ENCODE data around the gene CDK14. TPM values are rescaled to one million over a fixed set of nuclear protein-coding genes. Genes with fewer than 3 reads are reported as not detected.

CDK14 gene
- total RNA-seq, 5 donors from 2014 or later (not counting 1 experiment from before 2014, with no cell fraction given) = 0.86 to 6.6 (median 1.6) TPM

DNA sequence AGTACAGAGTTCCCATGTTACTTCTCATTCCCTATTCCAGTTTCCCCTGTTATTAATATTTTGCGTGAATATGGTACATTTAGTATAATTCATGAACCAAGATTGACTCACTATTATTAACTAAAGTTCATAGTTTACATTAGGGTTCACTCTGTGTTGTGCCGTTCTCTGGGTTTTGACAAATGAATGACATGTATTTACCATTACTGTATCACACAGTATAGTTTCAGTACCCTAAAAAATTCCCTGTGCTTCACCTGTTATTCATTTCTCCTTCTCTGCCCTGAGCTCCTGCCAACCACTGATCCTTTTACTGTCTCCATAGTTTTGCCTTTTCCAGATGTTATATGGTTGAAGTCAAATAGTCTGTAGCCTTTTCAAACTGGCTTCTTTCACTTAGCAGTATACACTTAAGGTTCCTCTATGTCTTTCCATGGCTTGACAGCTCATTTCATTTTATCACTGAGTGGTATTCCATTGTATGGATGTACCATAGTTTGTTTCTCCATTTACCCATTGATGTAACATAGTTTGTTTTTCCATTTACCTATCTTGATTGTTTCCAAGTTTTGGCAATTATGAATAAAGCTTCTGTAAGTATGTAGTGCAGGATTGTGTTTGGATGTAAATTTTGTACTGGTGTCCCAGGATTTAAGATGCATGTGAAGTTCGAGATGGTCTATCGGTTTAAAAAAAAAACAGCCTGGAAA lies 58.8 kb downstream of the CDK14 start:
- H3K36me3 Mint-ChIP-seq = no peaks in the 10 kb centered on the region
- H3K4me1 Mint-ChIP-seq = no peaks in the 10 kb centered on the region
- DNase-seq (no peak), ATAC-seq (replicated peaks in 1 of 4) (no peak)
- POLR2A ChIA-PET = no interaction called here
- Histone ChIP-seq H3K4me1 (ENCODE audit: control insufficient read depth in 1 of 2, extremely low read depth in 1 of 2, insufficient read depth in 2 of 2, low read length in 2 of 2) (no peaks in the 10 kb centered on the region), H3K27ac (ENCODE audit: low read length) (no peak overlapping the region), H3K9me3 (no peaks in the 10 kb centered on the region), H3K4me3 (ENCODE audit: control insufficient read depth in 1 of 2, extremely low read depth in 1 of 2, low read length in 1 of 2) (no peak overlapping the region), H3K36me3 (ENCODE audit: control insufficient read depth in 2 of 2, extremely low read depth in 1 of 2, insufficient read depth in 1 of 2, low read length in 1 of 2) (no peaks in the 10 kb centered on the region), H3K27me3 (replicated peaks in 1 of 2; ENCODE audit: control insufficient read depth in 2 of 2, extremely low read depth in 1 of 2, insufficient read depth in 2 of 2, low read length in 1 of 2) (no peaks in the 10 kb centered on the region)
- H3K27ac Mint-ChIP-seq = no peak overlapping the region
- H3K27me3 Mint-ChIP-seq = no peaks in the 10 kb centered on the region
- H3K9me3 Mint-ChIP-seq = peaks cover 0 to 13% (median 4%) of the 10 kb centered on the region in 3 donors
- CTCF ChIA-PET = no interaction called here
- 100% methylated on average over 1 of the region's 4 CpGs for WGBS (ENCODE audit: insufficient coverage)
- no peak overlapping the region for H3K4me3 Mint-ChIP-seq

GRCh38 chr7:90655566-90655965 lies 59.4 kb downstream of the CDK14 start:
- Mint-ChIP-seq H3K27me3 (no peaks in the 10 kb centered on the region), H3K4me1 (no peaks in the 10 kb centered on the region), H3K36me3 (no peaks in the 10 kb centered on the region), H3K27ac (no peak overlapping the region), H3K4me3 (no peak overlapping the region), H3K9me3 (peaks cover 0 to 13% (median 4%) of the 10 kb centered on the region in 3 donors)
- H3K4me3 ChIP-seq (ENCODE audit: control insufficient read depth in 1 of 2, extremely low read depth in 1 of 2, low read length in 1 of 2) = no peak overlapping the region
- ChIA-PET POLR2A (no interaction called here), CTCF (no interaction called here)
- no peaks in the 10 kb centered on the region for H3K4me1 ChIP-seq (ENCODE audit: control insufficient read depth in 1 of 2, extremely low read depth in 1 of 2, insufficient read depth in 2 of 2, low read length in 2 of 2)
- H3K27me3 ChIP-seq (replicated peaks in 1 of 2; ENCODE audit: control insufficient read depth in 2 of 2, extremely low read depth in 1 of 2, insufficient read depth in 2 of 2, low read length in 1 of 2) = no peaks in the 10 kb centered on the region
- no peak for ATAC-seq (replicated peaks in 1 of 4)
- H3K9me3 ChIP-seq = no peaks in the 10 kb centered on the region
- 33% methylated on average over 1 of the region's 2 CpGs for WGBS (ENCODE audit: insufficient coverage)
- no peaks in the 10 kb centered on the region for H3K36me3 ChIP-seq (ENCODE audit: control insufficient read depth in 2 of 2, extremely low read depth in 1 of 2, insufficient read depth in 1 of 2, low read length in 1 of 2)
- DNase-seq = no peak
- no peak overlapping the region for H3K27ac ChIP-seq (ENCODE audit: low read length)

DNA sequence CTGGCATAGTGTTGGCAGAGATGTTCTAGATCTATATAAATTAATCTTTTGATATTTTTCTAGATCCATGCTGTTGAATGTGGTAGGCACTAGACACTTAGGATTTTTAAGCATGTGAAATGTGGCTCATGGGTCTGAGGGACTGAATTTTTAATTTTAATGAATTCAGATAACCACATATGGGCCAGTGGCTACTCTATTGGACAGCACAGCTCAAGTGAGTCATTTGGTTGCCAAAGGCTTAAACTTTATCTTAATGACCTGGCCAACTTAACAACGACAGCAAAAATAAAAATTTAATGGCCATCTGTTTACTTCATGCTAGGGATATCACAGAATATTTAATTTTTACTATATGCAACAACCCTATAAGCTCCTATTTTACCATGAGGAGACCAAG lies 61.4 kb downstream of the CDK14 start:
- Mint-ChIP-seq H3K36me3 (no peaks in the 10 kb centered on the region), H3K27me3 (no peaks in the 10 kb centered on the region), H3K27ac (no peak overlapping the region), H3K4me1 (no peaks in the 10 kb centered on the region), H3K4me3 (no peak overlapping the region), H3K9me3 (peaks cover 0 to 13% (median 4%) of the 10 kb centered on the region in 3 donors)
- Histone ChIP-seq H3K4me3 (ENCODE audit: control insufficient read depth in 1 of 2, extremely low read depth in 1 of 2, low read length in 1 of 2) (no peak overlapping the region), H3K9me3 (no peaks in the 10 kb centered on the region), H3K36me3 (ENCODE audit: control insufficient read depth in 2 of 2, extremely low read depth in 1 of 2, insufficient read depth in 1 of 2, low read length in 1 of 2) (no peaks in the 10 kb centered on the region), H3K27me3 (replicated peaks in 1 of 2; ENCODE audit: control insufficient read depth in 2 of 2, extremely low read depth in 1 of 2, insufficient read depth in 2 of 2, low read length in 1 of 2) (no peaks in the 10 kb centered on the region), H3K27ac (ENCODE audit: low read length) (no peak overlapping the region), H3K4me1 (ENCODE audit: control insufficient read depth in 1 of 2, extremely low read depth in 1 of 2, insufficient read depth in 2 of 2, low read length in 2 of 2) (no peaks in the 10 kb centered on the region)
- ChIA-PET POLR2A (no interaction called here), CTCF (no interaction called here)
- ATAC-seq (replicated peaks in 1 of 4) = no peak
- no CpG with 5 or more reads among the region's 1 CpG for WGBS (ENCODE audit: insufficient coverage)
- DNase-seq = no peak

DNA sequence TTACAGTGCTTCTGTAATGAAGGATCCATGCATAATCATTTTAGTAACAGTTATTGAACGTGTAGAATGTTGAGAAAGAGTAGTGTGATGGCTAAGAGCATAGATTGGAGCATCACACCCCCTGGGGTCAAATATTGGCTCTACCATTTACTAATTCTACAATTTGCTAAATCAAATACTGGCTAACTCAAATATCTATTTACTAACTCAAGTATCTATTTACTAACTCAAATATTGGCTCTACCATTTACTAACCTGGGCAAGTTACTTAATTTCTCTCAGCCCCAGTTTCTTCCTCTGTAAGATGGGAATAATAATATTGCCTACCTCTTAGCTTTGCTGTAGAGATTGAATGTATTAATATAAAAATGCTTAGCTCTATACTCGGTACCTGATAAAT lies 64.0 kb downstream of the CDK14 start:
- Histone ChIP-seq H3K4me1 (ENCODE audit: control insufficient read depth in 1 of 2, extremely low read depth in 1 of 2, insufficient read depth in 2 of 2, low read length in 2 of 2) (no peaks in the 10 kb centered on the region), H3K9me3 (no peaks in the 10 kb centered on the region), H3K4me3 (ENCODE audit: control insufficient read depth in 1 of 2, extremely low read depth in 1 of 2, low read length in 1 of 2) (no peak overlapping the region), H3K36me3 (ENCODE audit: control insufficient read depth in 2 of 2, extremely low read depth in 1 of 2, insufficient read depth in 1 of 2, low read length in 1 of 2) (no peaks in the 10 kb centered on the region), H3K27ac (ENCODE audit: low read length) (no peak overlapping the region), H3K27me3 (replicated peaks in 1 of 2; ENCODE audit: control insufficient read depth in 2 of 2, extremely low read depth in 1 of 2, insufficient read depth in 2 of 2, low read length in 1 of 2) (no peaks in the 10 kb centered on the region)
- POLR2A ChIA-PET = no interaction called here
- CTCF ChIA-PET = no interaction called here
- DNase-seq (no peak), ATAC-seq (replicated peaks in 1 of 4) (no peak)
- no peak overlapping the region for H3K27ac Mint-ChIP-seq
- H3K4me3 Mint-ChIP-seq = no peak overlapping the region
- no peaks in the 10 kb centered on the region for H3K27me3 Mint-ChIP-seq
- peaks cover 0 to 13% (median 4%) of the 10 kb centered on the region in 3 donors for H3K9me3 Mint-ChIP-seq
- no peaks in the 10 kb centered on the region for H3K4me1 Mint-ChIP-seq
- WGBS (ENCODE audit: insufficient coverage) = no CpG with 5 or more reads among the region's 2 CpGs
- no peaks in the 10 kb centered on the region for H3K36me3 Mint-ChIP-seq

DNA sequence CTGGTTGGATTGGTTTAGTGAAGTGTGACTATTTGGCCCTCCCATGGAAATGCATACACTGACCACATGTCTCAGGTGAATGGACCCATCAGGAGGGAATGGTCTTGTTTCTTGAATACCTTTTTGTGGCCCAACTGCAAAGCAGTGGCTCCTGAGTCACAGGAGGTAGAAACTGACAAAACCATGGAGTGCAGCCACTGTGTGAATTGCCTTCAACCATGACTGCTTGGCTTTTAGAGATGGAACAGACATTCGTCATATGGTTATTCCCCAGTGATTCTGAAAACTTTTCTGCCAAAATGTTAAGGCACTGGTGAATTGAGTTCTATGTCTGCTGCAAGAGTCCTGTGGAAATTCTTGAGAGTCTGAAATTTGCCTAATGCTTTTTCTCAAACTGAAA lies 64.7 kb downstream of the CDK14 start:
- Histone ChIP-seq H3K4me1 (ENCODE audit: control insufficient read depth in 1 of 2, extremely low read depth in 1 of 2, insufficient read depth in 2 of 2, low read length in 2 of 2) (no peaks in the 10 kb centered on the region), H3K9me3 (no peaks in the 10 kb centered on the region), H3K27me3 (replicated peaks in 1 of 2; ENCODE audit: control insufficient read depth in 2 of 2, extremely low read depth in 1 of 2, insufficient read depth in 2 of 2, low read length in 1 of 2) (no peaks in the 10 kb centered on the region), H3K4me3 (ENCODE audit: control insufficient read depth in 1 of 2, extremely low read depth in 1 of 2, low read length in 1 of 2) (no peak overlapping the region), H3K27ac (ENCODE audit: low read length) (no peak overlapping the region), H3K36me3 (ENCODE audit: control insufficient read depth in 2 of 2, extremely low read depth in 1 of 2, insufficient read depth in 1 of 2, low read length in 1 of 2) (no peaks in the 10 kb centered on the region)
- DNase-seq = no peak
- 83% methylated on average over 1 of the region's 1 CpG for WGBS (ENCODE audit: insufficient coverage)
- H3K4me3 Mint-ChIP-seq = no peak overlapping the region
- POLR2A ChIA-PET = no interaction called here
- no peaks in the 10 kb centered on the region for H3K27me3 Mint-ChIP-seq
- no peak overlapping the region for H3K27ac Mint-ChIP-seq
- CTCF ChIA-PET = no interaction called here
- H3K4me1 Mint-ChIP-seq = no peaks in the 10 kb centered on the region
- no peaks in the 10 kb centered on the region for H3K36me3 Mint-ChIP-seq
- H3K9me3 Mint-ChIP-seq = peaks cover 0 to 13% (median 4%) of the 10 kb centered on the region in 3 donors
- no peak for ATAC-seq (replicated peaks in 1 of 4)

DNA sequence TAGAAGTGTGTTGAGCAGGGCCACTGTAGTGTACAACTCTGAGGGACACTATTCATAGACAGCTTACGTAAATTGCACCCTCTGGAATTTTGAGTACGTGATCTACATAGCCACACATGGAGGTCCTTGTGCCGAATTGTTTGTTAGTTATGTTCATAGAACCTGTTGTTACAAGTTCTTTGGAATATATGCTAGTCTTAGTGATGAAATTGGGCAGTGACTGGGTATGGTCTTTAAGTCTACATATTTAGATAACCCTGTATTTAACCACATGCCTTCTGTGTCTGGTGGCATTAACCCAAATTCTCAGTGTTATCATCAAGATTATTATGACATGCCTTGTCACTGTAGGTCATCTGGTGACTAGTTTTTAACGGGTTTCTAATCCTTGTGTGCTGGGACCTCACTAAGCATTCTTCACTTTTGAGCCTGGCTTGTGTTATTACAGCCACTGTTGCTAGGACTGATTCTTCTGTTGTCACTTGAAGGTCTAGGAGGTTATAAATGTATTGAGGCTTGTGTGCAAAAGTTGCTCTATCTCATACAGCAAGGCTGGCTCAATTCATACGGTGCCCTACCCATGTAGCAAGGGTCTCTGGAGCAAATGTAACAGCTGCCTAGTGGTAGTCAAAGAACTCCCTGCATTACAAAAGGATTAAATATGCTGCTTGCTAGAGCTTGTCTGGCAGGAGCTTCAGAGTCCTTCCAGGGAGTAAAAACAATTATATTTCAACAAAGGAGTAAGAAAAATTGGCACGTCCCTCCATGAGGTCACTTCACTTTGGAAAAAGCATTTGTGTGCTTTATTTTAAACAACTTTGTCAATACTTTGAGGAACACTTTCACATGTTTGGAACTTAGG lies 65.4 kb downstream of the CDK14 start:
- POLR2A ChIA-PET = no interaction called here
- H3K4me3 ChIP-seq (ENCODE audit: control insufficient read depth in 1 of 2, extremely low read depth in 1 of 2, low read length in 1 of 2) = no peak overlapping the region
- ATAC-seq (replicated peaks in 1 of 4) = no peak
- H3K27ac ChIP-seq (ENCODE audit: low read length) = no peak overlapping the region
- H3K4me3 Mint-ChIP-seq = no peak overlapping the region
- no peaks in the 10 kb centered on the region for H3K4me1 ChIP-seq (ENCODE audit: control insufficient read depth in 1 of 2, extremely low read depth in 1 of 2, insufficient read depth in 2 of 2, low read length in 2 of 2)
- no peaks in the 10 kb centered on the region for H3K27me3 ChIP-seq (replicated peaks in 1 of 2; ENCODE audit: control insufficient read depth in 2 of 2, extremely low read depth in 1 of 2, insufficient read depth in 2 of 2, low read length in 1 of 2)
- no peak overlapping the region for H3K27ac Mint-ChIP-seq
- CTCF ChIA-PET = no interaction called here
- H3K27me3 Mint-ChIP-seq = no peaks in the 10 kb centered on the region
- no peaks in the 10 kb centered on the region for H3K9me3 ChIP-seq
- no peaks in the 10 kb centered on the region for H3K4me1 Mint-ChIP-seq
- H3K36me3 ChIP-seq (ENCODE audit: control insufficient read depth in 2 of 2, extremely low read depth in 1 of 2, insufficient read depth in 1 of 2, low read length in 1 of 2) = no peaks in the 10 kb centered on the region
- H3K36me3 Mint-ChIP-seq = no peaks in the 10 kb centered on the region
- 71% methylated on average over 1 of the region's 6 CpGs for WGBS (ENCODE audit: insufficient coverage)
- DNase-seq = no peak
- peaks cover 0 to 13% (median 4%) of the 10 kb centered on the region in 3 donors for H3K9me3 Mint-ChIP-seq
